ENCODE results near the gene DMRTA2.
"Not testable (repeated sequence)": the region's sequence is repeated elsewhere in the genome, so short reads cannot be mapped to it uniquely, and the experiment has no call there.

The DMRTA2 gene

GRCh38 chr1:50381551-50381950 lies 41.7 kb downstream of the DMRTA2 start:
- not testable (repeated sequence) for DNase-seq (ENCODE audit: low spot score)

DNA sequence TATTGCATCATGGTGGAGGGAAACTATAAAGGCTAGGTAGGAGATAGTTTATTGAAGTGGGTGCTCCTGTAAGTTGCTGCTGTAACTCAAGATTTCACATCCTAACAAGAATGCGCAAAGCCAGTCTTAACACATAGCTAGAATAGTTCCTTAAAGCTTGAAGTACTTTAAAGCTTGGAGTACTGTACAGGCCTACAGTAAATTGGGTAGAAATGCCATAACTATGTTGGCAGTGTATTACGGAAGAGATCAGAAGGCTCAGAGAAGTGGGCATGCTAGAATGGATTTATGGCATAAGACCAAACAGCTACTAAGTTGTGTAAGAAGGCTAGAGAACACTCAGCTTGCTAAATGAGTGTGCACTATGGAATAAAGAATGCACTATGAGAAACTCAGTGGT lies 44.5 kb downstream of the DMRTA2 start:
- DNase-seq (ENCODE audit: low spot score): no peak

DNA sequence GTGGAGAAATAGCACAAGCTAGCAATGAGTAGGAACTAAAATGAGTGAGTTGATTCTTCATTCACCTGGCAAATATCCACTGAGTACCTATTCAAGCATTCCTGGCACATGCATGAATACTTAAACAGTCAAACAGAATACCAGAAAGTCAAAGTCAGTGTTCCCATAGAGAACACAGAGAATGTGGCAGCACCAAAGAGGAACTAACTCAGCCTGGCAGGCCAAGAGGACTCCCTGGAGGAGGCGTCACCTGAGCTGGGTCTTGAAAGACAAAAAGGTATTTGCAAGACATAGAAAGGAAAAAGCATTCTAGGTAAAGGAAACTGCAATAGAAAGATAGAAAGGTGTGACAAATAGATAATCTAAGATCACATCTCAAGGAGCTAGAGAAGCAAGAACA lies 49.7 kb downstream of the DMRTA2 start:
- DNase-seq (ENCODE audit: low spot score): no peak

- DNase-seq (ENCODE audit: low spot score): no peak
These were observed 51.5 kb downstream of the DMRTA2 start for GRCh38 chr1:50371749-50372148.

- no peak for DNase-seq (ENCODE audit: low spot score)
These were observed 53.4 kb downstream of the DMRTA2 start for GRCh38 chr1:50369830-50370229.

DNA sequence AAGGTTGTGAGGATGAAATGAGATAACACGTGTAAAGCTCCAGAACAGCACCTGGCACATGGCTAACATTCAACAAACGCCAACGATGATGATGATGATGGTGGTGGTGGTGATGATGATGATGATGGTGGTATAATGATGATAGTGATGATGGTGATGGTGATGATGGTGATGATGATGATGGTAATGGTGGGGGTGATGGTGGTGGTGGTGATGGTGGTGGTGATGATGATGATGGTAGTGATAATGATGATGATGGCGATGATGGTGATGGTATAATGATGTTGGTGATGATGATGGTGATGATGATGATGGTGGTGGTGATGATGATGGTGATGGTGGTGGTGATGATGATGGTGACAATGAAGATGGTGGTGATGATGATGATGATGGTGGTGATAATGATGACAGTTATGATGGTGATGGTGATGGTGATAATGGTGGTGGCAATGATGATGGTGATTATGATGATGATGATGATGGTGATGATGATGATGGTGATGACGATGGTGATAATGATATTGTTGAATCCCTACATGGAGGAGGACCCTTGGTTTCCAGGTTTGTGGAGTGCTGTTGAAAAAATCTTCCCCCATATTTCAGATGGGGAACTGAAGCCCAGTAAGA lies 54.1 kb downstream of the DMRTA2 start:
- no peak for DNase-seq (ENCODE audit: low spot score)

DNA sequence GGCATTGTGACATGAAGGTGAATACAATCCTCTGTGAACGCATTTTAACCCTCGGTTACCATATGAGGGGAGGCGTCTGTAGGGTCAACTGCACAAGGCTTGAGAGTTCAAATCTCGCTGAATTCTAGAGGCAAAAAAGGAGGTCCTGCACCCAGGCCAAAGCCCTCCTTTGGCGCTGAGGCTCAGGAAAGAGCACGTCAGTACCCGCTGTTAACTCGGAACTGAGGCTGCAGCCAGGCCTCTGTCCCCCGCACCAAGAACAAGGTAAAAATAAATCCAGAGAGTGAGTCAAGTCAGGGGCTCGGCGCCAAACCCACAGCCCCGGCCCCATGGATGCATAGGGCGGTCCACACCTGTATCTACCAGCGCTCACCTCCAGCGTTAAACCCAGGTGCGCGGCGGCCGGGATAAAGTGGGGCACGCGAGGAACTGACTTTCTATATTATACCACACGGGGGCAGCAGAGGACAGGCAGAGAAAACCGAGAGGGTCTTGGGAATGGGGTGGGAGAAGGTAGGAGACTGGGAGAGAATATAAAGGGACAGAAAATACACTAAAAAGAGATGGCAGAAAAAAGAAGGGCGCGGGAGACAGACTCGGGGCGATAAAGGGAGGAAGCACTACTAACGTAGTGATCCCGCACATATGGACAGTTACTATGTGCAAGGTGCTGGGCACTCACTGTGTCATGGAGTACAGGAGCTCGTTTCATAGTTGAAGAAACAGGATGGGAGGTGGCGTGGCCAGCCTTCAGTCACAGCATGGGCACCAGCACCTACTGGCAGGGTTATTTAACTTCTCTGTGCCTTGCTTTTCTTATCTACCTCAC lies 54.9 kb downstream of the DMRTA2 start:
- peak; percentile 71 for DNase-seq (ENCODE audit: low spot score)

Measured in GM03348 (cell line).